GM23338 (cell line): ENCODE data around the gene YWHAQ. TPM values are rescaled to one million over a fixed set of nuclear protein-coding genes. Genes with fewer than 3 reads are reported as not detected.

ENCODE experiments used
- ATAC-seq: fragments of 200-7000 bp; cut with Tn5 transposase; 3 replicates; pipeline ENCODE4 v1.9.1; 2020
- DNase-seq: peaks from one replicate; pipeline ENCODE4 v3.0.0-alpha.2; 2015; ENCODE audit warnings: low spot score
- H2AFZ ChIP-seq: fragments of 200-600 bp; sonication (generic); 2 replicates; pipeline ENCODE4 v1.8.0; 2016; ENCODE audit warnings: antibody characterized with exemption, mild to moderate bottlenecking, moderate library complexity
- H3F3A ChIP-seq: fragments of 200-600 bp; sonication (generic); replicated peaks from 2 replicates; pipeline ENCODE4 v1.8.0; 2017; ENCODE audit warnings: antibody characterized with exemption, mixed run types, low read depth
- H3K27ac ChIP-seq: fragments of 200-600 bp; sonication (generic); 2 replicates; pipeline ENCODE4 v1.6.1; 2016; ENCODE audit warnings: low read depth
- H3K27me3 ChIP-seq: fragments of 200-600 bp; sonication (generic); 2 replicates; pipeline ENCODE4 v1.8.0; 2016; ENCODE audit warnings: mild to moderate bottlenecking, mixed run types, moderate library complexity; ENCODE audit not compliant: insufficient read depth
- H3K36me3 ChIP-seq: fragments of 200-600 bp; sonication (generic); 2 replicates; pipeline ENCODE4 v1.8.0; 2016; ENCODE audit warnings: mild to moderate bottlenecking; ENCODE audit not compliant: insufficient read depth
- H3K4me1 ChIP-seq: fragments of 200-600 bp; sonication (generic); 2 replicates; pipeline ENCODE4 v1.8.0; 2016; ENCODE audit warnings: mild to moderate bottlenecking, moderate library complexity; ENCODE audit not compliant: insufficient read depth
- H3K4me2 ChIP-seq: fragments of 200-600 bp; sonication (generic); 2 replicates; pipeline ENCODE4 v1.7.1; 2017; ENCODE audit warnings: mixed run types
- H3K4me3 ChIP-seq: fragments of 200-600 bp; sonication (generic); 2 replicates; pipeline ENCODE4 v1.6.1; 2016; ENCODE audit warnings: mixed run types
- H3K79me2 ChIP-seq: fragments of 200-600 bp; sonication (generic); replicated peaks from 2 replicates; pipeline ENCODE4 v1.8.0; 2017; ENCODE audit warnings: mild to moderate bottlenecking; ENCODE audit not compliant: insufficient read depth
- H3K9me2 ChIP-seq: fragments of 200-600 bp; sonication (generic); 2 replicates; pipeline ENCODE4 v1.8.0; 2017; ENCODE audit not compliant: insufficient read depth
- H4K20me1 ChIP-seq: fragments of 200-600 bp; sonication (generic); replicated peaks from 2 replicates; pipeline ENCODE4 v1.8.0; 2017; ENCODE audit warnings: mild to moderate bottlenecking; ENCODE audit not compliant: insufficient read depth
- H3K27ac Mint-ChIP-seq: 2 replicates; pipeline ENCODE4 v1.8.0; 2020; ENCODE audit warnings: inconsistent platforms, mild to moderate bottlenecking, moderate library complexity, mixed read lengths
- H3K27me3 Mint-ChIP-seq: 3 replicates; pipeline ENCODE4 v1.8.0; 2022; ENCODE audit warnings: low read depth, mild to moderate bottlenecking, moderate library complexity, mixed read lengths, inconsistent platforms; ENCODE audit not compliant: insufficient read depth, poor library complexity
- H3K36me3 Mint-ChIP-seq: 3 replicates; pipeline ENCODE4 v1.8.0; 2021; ENCODE audit warnings: low read depth, mild to moderate bottlenecking, inconsistent platforms, moderate library complexity, mixed read lengths
- H3K4me1 Mint-ChIP-seq: 3 replicates; pipeline ENCODE4 v1.8.0; 2020; ENCODE audit warnings: mild to moderate bottlenecking, inconsistent platforms, mixed read lengths
- H3K4me3 Mint-ChIP-seq: 3 replicates; pipeline ENCODE4 v1.8.0; 2021; ENCODE audit warnings: moderate library complexity, mild to moderate bottlenecking, inconsistent platforms, mixed read lengths
- H3K9me3 Mint-ChIP-seq: 3 replicates; pipeline ENCODE4 v1.8.0; 2020; ENCODE audit warnings: moderate library complexity, mild to moderate bottlenecking, inconsistent platforms, mixed read lengths
- EZH2 ChIP-seq: fragments of 200-600 bp; sonication (generic); IDR thresholded peaks from one replicate; pipeline ENCODE4 v1.8.0; 2017; ENCODE audit warnings: antibody characterized with exemption, mild to moderate bottlenecking, low read depth; ENCODE audit not compliant: unreplicated experiment
- EZH2phosphoT487 ChIP-seq: fragments of 200-600 bp; sonication (generic); IDR thresholded peaks from one replicate; pipeline ENCODE4 v1.8.1; 2018; ENCODE audit warnings: antibody characterized with exemption; ENCODE audit not compliant: unreplicated experiment
- JUNB ChIP-seq: IDR thresholded peaks from one replicate; pipeline ENCODE4 v1.6.1; 2016; ENCODE audit warnings: antibody characterized with exemption; ENCODE audit not compliant: unreplicated experiment
- NANOG ChIP-seq: IDR thresholded peaks from 2 replicates; pipeline ENCODE4 v1.6.1; 2016; ENCODE audit warnings: antibody characterized with exemption, borderline replicate concordance
- POLR2AphosphoS5 ChIP-seq: IDR thresholded peaks from 2 replicates; pipeline ENCODE4 v1.6.1; 2016; ENCODE audit warnings: antibody characterized with exemption, low read depth
- STAT1 ChIP-seq: IDR thresholded peaks from one replicate; pipeline ENCODE4 v1.6.1; 2016; ENCODE audit warnings: antibody characterized with exemption; ENCODE audit not compliant: unreplicated experiment
- ZNF114 ChIP-seq: fragments of 250-450 bp; sonication (Bioruptor Pico); IDR thresholded peaks from 2 replicates; pipeline ENCODE4 v1.5.0; 2020; ENCODE audit warnings: mild to moderate bottlenecking, moderate library complexity
- ZNF331 ChIP-seq: fragments of 250-450 bp; sonication (Bioruptor Pico); IDR thresholded peaks from 2 replicates; pipeline ENCODE4 v1.5.0; 2020; ENCODE audit warnings: low read depth, mild to moderate bottlenecking, moderate library complexity
- polyA plus RNA-seq: library from polyadenylated mRNA; unstranded; fragments of >200 nt; fragmentation: Nextera tagmentation; extraction: Ambion mirVana; gene quantifications from 2 replicates; pipeline ENCODE4 v1.2.1, GENCODE V29; 2016
- total RNA-seq: library from RNA; depleted of rRNA; stranded (reverse); fragments of >200 nt; shearing (Covaris generic); gene quantifications from 2 replicates; pipeline ENCODE4 v1.2.3, GENCODE V29; 2014
- TF ChIP-seq, protein P1 (sequence below): IDR thresholded peaks from one replicate; pipeline ENCODE4 v1.6.1; 2018; ENCODE audit warnings: antibody characterized with exemption; ENCODE audit not compliant: unreplicated experiment
- TF ChIP-seq, protein P2 (sequence below): fragments of 250-450 bp; sonication (Bioruptor Pico); IDR thresholded peaks from 2 replicates; pipeline ENCODE4 v1.5.0; 2020; ENCODE audit warnings: mild to moderate bottlenecking, moderate library complexity
- TF ChIP-seq, protein P3 (sequence below): IDR thresholded peaks from 2 replicates; pipeline ENCODE4 v1.6.1; 2016; ENCODE audit warnings: antibody characterized with exemption

YWHAQ gene
- total and polyA plus RNA-seq, 2 experiments from 2014 or later: 295 to 464 TPM

DNA sequence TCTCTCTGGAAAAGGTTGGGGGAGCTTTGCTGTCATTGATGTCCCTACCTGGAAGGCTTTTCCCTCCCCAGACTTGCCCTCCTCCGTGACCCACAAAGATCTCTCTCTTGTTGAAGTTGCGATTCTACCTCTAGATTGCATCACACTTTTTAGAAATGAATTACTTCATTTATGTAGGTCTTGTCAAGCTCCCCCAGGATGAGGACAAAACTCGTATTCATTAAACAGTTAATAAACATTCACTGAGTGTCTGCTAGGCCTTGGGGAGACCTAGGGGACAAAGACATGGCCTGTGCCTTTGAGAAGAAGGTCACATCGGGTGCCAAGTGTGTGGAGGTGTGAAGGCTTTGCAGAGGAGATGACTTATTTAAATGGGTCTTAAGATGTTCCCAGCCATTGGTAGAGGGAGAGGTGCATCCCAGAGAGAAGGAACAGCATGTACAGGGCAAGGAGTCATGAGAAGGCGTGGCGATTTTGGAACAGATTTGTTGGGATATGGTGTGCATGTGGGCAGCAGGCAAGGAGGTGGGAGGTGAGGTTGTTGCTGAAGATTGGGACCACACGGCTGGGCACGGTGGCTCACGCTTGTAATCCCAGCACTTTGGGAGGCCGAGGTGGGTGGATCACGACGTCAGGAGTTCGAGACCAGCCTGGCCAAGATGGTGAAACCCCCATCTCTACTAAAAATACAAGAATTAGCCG is 9.8 kb upstream of the YWHAQ start:
- Histone ChIP-seq H3F3A (no peaks in the 10 kb centered on the region), H3K4me1 (no peaks in the 10 kb centered on the region; the same call in 1 of the 2 replicates), H3K27me3 (no peaks in the 10 kb centered on the region), H4K20me1 (no peaks in the 10 kb centered on the region), H3K27ac (no peak overlapping the region), H3K36me3 (no peaks in the 10 kb centered on the region), H3K4me3 (no peak overlapping the region), H3K4me2 (no peak overlapping the region), H3K79me2 (no peaks in the 10 kb centered on the region), H3K9me2 (no peaks in the 10 kb centered on the region), H2AFZ (no peak overlapping the region)
- H3K4me1 Mint-ChIP-seq: peaks cover 8% of the 10 kb centered on the region; the same call in 2 of the 3 replicates
- peaks cover 10% of the 10 kb centered on the region for H3K27me3 Mint-ChIP-seq
- H3K4me3 Mint-ChIP-seq: no peak overlapping the region
- ATAC-seq (no peak), DNase-seq (no peak)
- H3K36me3 Mint-ChIP-seq: no peaks in the 10 kb centered on the region
- H3K9me3 Mint-ChIP-seq: 0 out of 3 replicates have a peak, but pooled peaks cover under 1% of the 10 kb centered on the region
- H3K27ac Mint-ChIP-seq: no peak overlapping the region
- TF ChIP-seq NANOG (no peak), STAT1 (no peak), EZH2phosphoT487 (no peak), ZNF331 (CRISPR knock-in tag) (no peak), JUNB (no peak), EZH2 (no peak), ZNF114 (CRISPR knock-in tag) (no peak), POLR2AphosphoS5 (no peak)
- TF ChIP-seq, protein P1, sequence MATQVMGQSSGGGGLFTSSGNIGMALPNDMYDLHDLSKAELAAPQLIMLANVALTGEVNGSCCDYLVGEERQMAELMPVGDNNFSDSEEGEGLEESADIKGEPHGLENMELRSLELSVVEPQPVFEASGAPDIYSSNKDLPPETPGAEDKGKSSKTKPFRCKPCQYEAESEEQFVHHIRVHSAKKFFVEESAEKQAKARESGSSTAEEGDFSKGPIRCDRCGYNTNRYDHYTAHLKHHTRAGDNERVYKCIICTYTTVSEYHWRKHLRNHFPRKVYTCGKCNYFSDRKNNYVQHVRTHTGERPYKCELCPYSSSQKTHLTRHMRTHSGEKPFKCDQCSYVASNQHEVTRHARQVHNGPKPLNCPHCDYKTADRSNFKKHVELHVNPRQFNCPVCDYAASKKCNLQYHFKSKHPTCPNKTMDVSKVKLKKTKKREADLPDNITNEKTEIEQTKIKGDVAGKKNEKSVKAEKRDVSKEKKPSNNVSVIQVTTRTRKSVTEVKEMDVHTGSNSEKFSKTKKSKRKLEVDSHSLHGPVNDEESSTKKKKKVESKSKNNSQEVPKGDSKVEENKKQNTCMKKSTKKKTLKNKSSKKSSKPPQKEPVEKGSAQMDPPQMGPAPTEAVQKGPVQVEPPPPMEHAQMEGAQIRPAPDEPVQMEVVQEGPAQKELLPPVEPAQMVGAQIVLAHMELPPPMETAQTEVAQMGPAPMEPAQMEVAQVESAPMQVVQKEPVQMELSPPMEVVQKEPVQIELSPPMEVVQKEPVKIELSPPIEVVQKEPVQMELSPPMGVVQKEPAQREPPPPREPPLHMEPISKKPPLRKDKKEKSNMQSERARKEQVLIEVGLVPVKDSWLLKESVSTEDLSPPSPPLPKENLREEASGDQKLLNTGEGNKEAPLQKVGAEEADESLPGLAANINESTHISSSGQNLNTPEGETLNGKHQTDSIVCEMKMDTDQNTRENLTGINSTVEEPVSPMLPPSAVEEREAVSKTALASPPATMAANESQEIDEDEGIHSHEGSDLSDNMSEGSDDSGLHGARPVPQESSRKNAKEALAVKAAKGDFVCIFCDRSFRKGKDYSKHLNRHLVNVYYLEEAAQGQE: no peak
- TF ChIP-seq, protein P2, sequence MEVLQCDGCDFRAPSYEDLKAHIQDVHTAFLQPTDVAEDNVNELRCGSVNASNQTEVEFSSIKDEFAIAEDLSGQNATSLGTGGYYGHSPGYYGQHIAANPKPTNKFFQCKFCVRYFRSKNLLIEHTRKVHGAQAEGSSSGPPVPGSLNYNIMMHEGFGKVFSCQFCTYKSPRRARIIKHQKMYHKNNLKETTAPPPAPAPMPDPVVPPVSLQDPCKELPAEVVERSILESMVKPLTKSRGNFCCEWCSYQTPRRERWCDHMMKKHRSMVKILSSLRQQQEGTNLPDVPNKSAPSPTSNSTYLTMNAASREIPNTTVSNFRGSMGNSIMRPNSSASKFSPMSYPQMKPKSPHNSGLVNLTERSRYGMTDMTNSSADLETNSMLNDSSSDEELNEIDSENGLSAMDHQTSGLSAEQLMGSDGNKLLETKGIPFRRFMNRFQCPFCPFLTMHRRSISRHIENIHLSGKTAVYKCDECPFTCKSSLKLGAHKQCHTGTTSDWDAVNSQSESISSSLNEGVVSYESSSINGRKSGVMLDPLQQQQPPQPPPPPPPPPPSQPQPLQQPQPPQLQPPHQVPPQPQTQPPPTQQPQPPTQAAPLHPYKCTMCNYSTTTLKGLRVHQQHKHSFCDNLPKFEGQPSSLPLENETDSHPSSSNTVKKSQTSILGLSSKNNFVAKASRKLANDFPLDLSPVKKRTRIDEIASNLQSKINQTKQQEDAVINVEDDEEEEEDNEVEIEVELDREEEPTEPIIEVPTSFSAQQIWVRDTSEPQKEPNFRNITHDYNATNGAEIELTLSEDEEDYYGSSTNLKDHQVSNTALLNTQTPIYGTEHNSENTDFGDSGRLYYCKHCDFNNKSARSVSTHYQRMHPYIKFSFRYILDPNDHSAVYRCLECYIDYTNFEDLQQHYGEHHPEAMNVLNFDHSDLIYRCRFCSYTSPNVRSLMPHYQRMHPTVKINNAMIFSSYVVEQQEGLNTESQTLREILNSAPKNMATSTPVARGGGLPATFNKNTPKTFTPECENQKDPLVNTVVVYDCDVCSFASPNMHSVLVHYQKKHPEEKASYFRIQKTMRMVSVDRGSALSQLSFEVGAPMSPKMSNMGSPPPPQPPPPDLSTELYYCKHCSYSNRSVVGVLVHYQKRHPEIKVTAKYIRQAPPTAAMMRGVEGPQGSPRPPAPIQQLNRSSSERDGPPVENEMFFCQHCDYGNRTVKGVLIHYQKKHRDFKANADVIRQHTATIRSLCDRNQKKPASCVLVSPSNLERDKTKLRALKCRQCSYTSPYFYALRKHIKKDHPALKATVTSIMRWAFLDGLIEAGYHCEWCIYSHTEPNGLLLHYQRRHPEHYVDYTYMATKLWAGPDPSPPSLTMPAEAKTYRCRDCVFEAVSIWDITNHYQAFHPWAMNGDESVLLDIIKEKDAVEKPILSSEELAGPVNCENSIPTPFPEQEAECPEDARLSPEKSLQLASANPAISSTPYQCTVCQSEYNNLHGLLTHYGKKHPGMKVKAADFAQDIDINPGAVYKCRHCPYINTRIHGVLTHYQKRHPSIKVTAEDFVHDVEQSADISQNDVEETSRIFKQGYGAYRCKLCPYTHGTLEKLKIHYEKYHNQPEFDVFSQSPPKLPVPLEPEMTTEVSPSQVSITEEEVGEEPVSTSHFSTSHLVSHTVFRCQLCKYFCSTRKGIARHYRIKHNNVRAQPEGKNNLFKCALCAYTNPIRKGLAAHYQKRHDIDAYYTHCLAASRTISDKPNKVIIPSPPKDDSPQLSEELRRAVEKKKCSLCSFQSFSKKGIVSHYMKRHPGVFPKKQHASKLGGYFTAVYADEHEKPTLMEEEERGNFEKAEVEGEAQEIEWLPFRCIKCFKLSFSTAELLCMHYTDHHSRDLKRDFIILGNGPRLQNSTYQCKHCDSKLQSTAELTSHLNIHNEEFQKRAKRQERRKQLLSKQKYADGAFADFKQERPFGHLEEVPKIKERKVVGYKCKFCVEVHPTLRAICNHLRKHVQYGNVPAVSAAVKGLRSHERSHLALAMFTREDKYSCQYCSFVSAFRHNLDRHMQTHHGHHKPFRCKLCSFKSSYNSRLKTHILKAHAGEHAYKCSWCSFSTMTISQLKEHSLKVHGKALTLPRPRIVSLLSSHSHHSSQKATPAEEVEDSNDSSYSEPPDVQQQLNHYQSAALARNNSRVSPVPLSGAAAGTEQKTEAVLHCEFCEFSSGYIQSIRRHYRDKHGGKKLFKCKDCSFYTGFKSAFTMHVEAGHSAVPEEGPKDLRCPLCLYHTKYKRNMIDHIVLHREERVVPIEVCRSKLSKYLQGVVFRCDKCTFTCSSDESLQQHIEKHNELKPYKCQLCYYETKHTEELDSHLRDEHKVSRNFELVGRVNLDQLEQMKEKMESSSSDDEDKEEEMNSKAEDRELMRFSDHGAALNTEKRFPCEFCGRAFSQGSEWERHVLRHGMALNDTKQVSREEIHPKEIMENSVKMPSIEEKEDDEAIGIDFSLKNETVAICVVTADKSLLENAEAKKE (CRISPR knock-in tag): no peak
- TF ChIP-seq, protein P3, sequence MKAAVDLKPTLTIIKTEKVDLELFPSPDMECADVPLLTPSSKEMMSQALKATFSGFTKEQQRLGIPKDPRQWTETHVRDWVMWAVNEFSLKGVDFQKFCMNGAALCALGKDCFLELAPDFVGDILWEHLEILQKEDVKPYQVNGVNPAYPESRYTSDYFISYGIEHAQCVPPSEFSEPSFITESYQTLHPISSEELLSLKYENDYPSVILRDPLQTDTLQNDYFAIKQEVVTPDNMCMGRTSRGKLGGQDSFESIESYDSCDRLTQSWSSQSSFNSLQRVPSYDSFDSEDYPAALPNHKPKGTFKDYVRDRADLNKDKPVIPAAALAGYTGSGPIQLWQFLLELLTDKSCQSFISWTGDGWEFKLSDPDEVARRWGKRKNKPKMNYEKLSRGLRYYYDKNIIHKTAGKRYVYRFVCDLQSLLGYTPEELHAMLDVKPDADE: no peak
